Activated naive CD8-positive, alpha-beta T cell treated with anti-CD3 and anti-CD28 coated beads, Interleukin-2, amount 50 U/mL, for 24 hours (primary cell): ENCODE results near the gene PODN.

Experiments
- ATAC-seq: fragments of 150-1000 bp; cut with Tn5 transposase; one replicate; pipeline ENCODE4 v1.10.0; 2021
- DNase-seq: peaks from one replicate; pipeline ENCODE4 v3.0.0; 2021
- H3K27ac Mint-ChIP-seq: one replicate; pipeline ENCODE4 v1.8.0; 2021; ENCODE audit warnings: mild to moderate bottlenecking, mixed read lengths
- H3K27me3 Mint-ChIP-seq: one replicate; pipeline ENCODE4 v1.8.0; 2021; ENCODE audit warnings: mixed read lengths
- H3K36me3 Mint-ChIP-seq: one replicate; pipeline ENCODE4 v1.8.0; 2021; ENCODE audit warnings: low read depth, mixed read lengths
- H3K4me1 Mint-ChIP-seq: one replicate; pipeline ENCODE4 v1.8.0; 2021; ENCODE audit warnings: mixed read lengths
- H3K4me3 Mint-ChIP-seq: one replicate; pipeline ENCODE4 v1.8.0; 2021; ENCODE audit warnings: mild to moderate bottlenecking, moderate library complexity, mixed read lengths
- H3K9me3 Mint-ChIP-seq: one replicate; pipeline ENCODE4 v1.8.0; 2021; ENCODE audit warnings: mixed read lengths

Gene PODN

DNA sequence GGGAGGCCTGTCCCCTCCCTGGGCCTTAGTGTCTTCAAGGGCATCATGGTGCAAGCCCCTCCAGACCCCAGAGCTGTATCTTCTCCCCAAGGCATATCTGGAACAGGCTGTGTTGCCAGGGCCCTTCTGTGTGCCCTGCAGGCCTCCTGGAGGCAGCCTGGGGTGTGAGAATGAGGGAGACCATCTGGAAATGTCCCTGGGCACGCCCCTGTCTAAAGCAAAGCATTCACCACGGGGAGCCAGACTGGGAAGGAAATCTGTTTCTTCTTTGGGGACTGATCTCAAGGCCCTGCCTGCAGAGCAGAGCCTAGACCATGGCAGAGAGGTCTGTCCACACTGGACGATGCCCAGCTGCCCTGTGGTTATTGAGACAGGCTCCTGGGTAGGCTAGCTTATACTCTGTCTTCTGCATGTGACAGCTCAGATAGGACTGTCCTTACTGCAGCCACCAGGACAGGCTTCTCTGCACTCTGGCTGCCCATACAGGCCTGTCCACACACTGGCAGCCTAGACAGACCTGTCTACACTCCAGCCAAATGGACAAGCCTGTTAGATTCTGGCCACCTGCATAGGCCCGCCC, 24.6 kb downstream of the PODN start:
- H3K27me3 Mint-ChIP-seq, result no peaks in the 10 kb centered on the region
- no peaks in the 10 kb centered on the region for H3K4me1 Mint-ChIP-seq
- no peak overlapping the region for H3K27ac Mint-ChIP-seq
- ATAC-seq (no peak), DNase-seq (no peak)
- no peaks in the 10 kb centered on the region for H3K9me3 Mint-ChIP-seq
- H3K36me3 Mint-ChIP-seq, result no peaks in the 10 kb centered on the region
- no peak overlapping the region for H3K4me3 Mint-ChIP-seq

DNA sequence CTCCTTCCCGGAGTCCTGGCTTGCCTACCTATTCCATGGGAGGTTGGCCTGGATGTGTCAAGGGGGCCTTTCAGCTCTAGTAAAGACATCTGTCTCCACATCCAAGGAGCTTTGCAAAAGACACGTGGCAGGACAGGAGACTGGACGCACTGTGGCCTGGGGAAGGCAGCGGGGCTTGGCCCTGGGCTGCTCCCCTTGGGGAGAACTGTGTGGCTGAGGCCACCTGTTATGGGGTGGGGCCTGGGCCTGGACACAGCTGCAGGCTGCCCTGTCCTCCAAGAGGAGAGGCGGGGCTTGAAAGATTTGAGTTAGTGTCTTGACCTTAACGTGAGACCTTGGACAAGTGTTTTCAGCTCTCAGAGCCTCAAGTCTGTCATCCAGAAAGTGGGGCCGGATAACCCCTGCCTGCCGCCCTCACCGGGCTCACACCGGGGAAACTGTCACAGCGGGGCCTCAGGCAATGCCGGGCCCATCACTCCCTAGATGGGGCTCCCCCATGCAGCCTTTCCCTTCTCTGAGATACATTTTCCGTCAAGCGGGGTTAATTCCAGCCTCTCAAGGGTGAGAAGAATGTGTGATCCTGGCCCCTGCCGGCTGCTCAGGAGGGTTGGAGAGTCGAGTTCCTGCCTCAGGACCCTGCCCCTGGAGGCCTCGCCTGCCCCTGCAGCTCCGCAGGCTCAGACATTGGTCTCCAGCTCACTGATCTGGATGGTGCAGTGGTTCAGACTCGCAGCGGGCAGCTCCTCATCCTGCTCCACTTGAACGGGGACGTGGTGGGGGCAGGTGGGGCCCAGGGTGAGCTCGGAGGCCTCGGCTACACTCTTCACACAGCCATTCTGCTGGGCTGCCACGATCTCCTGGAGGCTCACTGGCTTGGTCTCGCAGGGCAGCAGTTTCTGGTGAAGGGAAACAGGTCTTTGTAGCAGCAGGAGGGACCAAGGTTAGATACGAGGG, 25.6 kb downstream of the PODN start:
- Mint-ChIP-seq H3K27me3 (no peaks in the 10 kb centered on the region), H3K9me3 (no peaks in the 10 kb centered on the region), H3K4me1 (no peaks in the 10 kb centered on the region), H3K27ac (no peak overlapping the region), H3K36me3 (no peaks in the 10 kb centered on the region), H3K4me3 (no peak overlapping the region)
- DNase-seq (no peak), ATAC-seq (no peak)

- Mint-ChIP-seq H3K9me3 (no peaks in the 10 kb centered on the region), H3K27me3 (no peaks in the 10 kb centered on the region), H3K36me3 (no peaks in the 10 kb centered on the region), H3K4me1 (no peaks in the 10 kb centered on the region), H3K4me3 (no peak overlapping the region), H3K27ac (no peak overlapping the region)
- ATAC-seq (no peak), DNase-seq (no peak)
Measured at GRCh38 chr1:53088616-53089300, 26.7 kb downstream of the PODN start.

GRCh38 chr1:53089478-53090226, 27.6 kb downstream of the PODN start:
- H3K27ac Mint-ChIP-seq, result no peak overlapping the region
- no peaks in the 10 kb centered on the region for H3K9me3 Mint-ChIP-seq
- H3K4me1 Mint-ChIP-seq, result no peaks in the 10 kb centered on the region
- DNase-seq (no peak), ATAC-seq (no peak)
- H3K27me3 Mint-ChIP-seq, result no peaks in the 10 kb centered on the region
- H3K4me3 Mint-ChIP-seq, result no peak overlapping the region
- no peaks in the 10 kb centered on the region for H3K36me3 Mint-ChIP-seq

GRCh38 chr1:53090227-53091147, 28.5 kb downstream of the PODN start:
- no peak for ATAC-seq
- Mint-ChIP-seq H3K4me1 (no peaks in the 10 kb centered on the region), H3K27ac (no peak overlapping the region), H3K27me3 (no peaks in the 10 kb centered on the region), H3K36me3 (no peaks in the 10 kb centered on the region), H3K9me3 (no peaks in the 10 kb centered on the region), H3K4me3 (no peak overlapping the region)
- DNase-seq, result no peak

GRCh38 chr1:53091841-53092645, 30.0 kb downstream of the PODN start:
- DNase-seq, result no peak
- no peaks in the 10 kb centered on the region for H3K4me1 Mint-ChIP-seq
- H3K9me3 Mint-ChIP-seq, result no peaks in the 10 kb centered on the region
- H3K27ac Mint-ChIP-seq, result no peak overlapping the region
- no peak for ATAC-seq
- no peak overlapping the region for H3K4me3 Mint-ChIP-seq
- H3K36me3 Mint-ChIP-seq, result no peaks in the 10 kb centered on the region
- H3K27me3 Mint-ChIP-seq, result no peaks in the 10 kb centered on the region

DNA sequence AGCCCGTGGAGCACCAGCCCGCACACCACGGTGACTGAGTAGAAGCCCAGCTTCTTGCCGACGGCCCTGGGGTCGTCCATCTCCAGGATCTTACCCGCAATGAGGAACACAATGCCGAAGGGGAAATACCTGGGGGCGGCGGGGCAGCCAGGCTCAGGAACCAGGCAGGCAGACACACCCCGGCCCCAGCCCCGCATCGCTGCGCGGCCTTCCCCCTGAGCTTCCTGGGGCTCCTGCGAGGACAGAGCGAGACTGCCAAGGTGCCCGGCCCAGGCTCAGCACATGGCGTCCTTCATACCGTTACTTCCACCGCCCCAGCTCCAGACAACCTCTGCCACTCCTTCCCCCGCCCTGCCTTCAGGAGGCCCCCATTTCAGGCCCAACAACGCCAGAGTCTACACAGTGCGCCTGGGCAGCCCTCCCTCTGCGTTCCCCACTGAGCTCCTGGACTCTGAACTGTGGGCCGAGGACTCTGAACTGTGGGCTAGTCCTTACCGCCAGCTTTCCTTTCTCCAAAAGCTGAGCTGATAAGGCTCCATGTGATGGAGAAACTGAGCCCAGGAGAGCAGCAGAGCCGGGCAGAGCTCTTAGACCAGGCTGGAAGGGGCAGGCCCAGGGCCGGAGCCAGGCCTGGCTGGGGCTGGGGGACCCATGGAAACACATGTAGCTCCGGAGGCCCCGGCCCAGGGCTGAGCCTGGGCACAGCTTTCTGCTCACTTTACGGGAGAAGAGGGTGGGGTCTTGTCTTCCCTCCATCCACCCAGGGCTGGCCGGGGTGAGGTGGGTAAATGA, 30.8 kb downstream of the PODN start:
- no peaks in the 10 kb centered on the region for H3K4me1 Mint-ChIP-seq
- no peak for ATAC-seq
- H3K4me3 Mint-ChIP-seq, result no peak overlapping the region
- no peak for DNase-seq
- H3K27me3 Mint-ChIP-seq, result no peaks in the 10 kb centered on the region
- no peak overlapping the region for H3K27ac Mint-ChIP-seq
- no peaks in the 10 kb centered on the region for H3K36me3 Mint-ChIP-seq
- H3K9me3 Mint-ChIP-seq, result no peaks in the 10 kb centered on the region

- no peak for DNase-seq
- H3K36me3 Mint-ChIP-seq, result no peaks in the 10 kb centered on the region
- H3K27me3 Mint-ChIP-seq, result no peaks in the 10 kb centered on the region
- no peaks in the 10 kb centered on the region for H3K4me1 Mint-ChIP-seq
- no peaks in the 10 kb centered on the region for H3K9me3 Mint-ChIP-seq
- no peak overlapping the region for H3K4me3 Mint-ChIP-seq
- no peak for ATAC-seq
- no peak overlapping the region for H3K27ac Mint-ChIP-seq
Measured at GRCh38 chr1:53093451-53093754, 31.4 kb downstream of the PODN start.

GRCh38 chr1:53093778-53094532, 31.9 kb downstream of the PODN start:
- Mint-ChIP-seq H3K27ac (no peak overlapping the region), H3K4me1 (no peaks in the 10 kb centered on the region), H3K4me3 (no peak overlapping the region), H3K36me3 (no peaks in the 10 kb centered on the region), H3K9me3 (no peaks in the 10 kb centered on the region), H3K27me3 (no peaks in the 10 kb centered on the region)
- DNase-seq (no peak), ATAC-seq (no peak)

DNA sequence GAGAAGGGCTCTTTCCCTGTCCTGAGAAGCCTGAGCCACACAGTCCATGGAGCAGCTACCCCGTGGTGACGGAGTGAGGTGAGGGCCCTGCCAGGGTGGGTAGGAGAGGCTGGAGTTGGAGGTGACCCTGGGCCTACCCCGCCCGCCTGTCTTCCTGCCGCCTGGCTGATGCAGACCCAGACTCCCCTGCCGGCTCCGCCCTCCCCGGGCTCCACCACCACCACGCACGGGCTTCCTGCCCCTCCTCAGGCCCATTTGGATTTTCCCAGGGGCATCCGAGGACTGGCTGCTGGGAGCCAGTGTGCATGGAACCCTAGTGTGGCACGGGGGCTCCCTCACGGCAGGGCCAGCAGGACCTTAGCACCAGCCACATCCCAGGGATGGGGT, 32.5 kb downstream of the PODN start:
- no peaks in the 10 kb centered on the region for H3K9me3 Mint-ChIP-seq
- no peaks in the 10 kb centered on the region for H3K4me1 Mint-ChIP-seq
- no peak for ATAC-seq
- no peak for DNase-seq
- H3K27me3 Mint-ChIP-seq, result no peaks in the 10 kb centered on the region
- H3K36me3 Mint-ChIP-seq, result no peaks in the 10 kb centered on the region
- no peak overlapping the region for H3K27ac Mint-ChIP-seq
- H3K4me3 Mint-ChIP-seq, result no peak overlapping the region

- no peaks in the 10 kb centered on the region for H3K36me3 Mint-ChIP-seq
- no peaks in the 10 kb centered on the region for H3K27me3 Mint-ChIP-seq
- peaks cover 11% of the 10 kb centered on the region for H3K4me1 Mint-ChIP-seq
- no peak overlapping the region for H3K4me3 Mint-ChIP-seq
- no peaks in the 10 kb centered on the region for H3K9me3 Mint-ChIP-seq
- DNase-seq (no peak), ATAC-seq (no peak)
- no peak overlapping the region for H3K27ac Mint-ChIP-seq
Measured at GRCh38 chr1:53104289-53104913, 42.4 kb downstream of the PODN start.

DNA sequence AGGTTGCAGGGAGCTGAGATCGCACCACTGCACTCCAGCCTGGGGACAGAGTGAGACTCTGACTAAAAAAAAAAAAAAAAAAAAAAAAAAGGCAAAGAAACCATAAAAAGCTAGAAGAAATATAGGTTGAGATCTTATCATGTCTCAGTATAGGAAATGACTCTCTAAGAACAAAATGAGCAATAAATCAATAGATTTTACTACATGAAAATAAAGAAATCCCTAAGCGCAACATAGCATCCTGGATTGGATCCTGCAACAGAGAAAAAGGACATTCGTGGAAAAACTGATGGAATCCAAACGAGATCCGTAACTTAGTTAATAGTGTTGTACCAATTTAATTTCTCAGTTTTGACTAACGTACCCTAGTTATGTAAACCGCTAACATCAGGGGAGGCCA, 45.1 kb downstream of the PODN start:
- no peak for DNase-seq
- H3K4me1 Mint-ChIP-seq, result peaks cover 22% of the 10 kb centered on the region
- ATAC-seq, result no peak
- no peak overlapping the region for H3K27ac Mint-ChIP-seq
- no peaks in the 10 kb centered on the region for H3K9me3 Mint-ChIP-seq
- peaks cover 2% of the 10 kb centered on the region for H3K27me3 Mint-ChIP-seq
- H3K36me3 Mint-ChIP-seq, result no peaks in the 10 kb centered on the region
- no peak overlapping the region for H3K4me3 Mint-ChIP-seq
